HepG2 (cell line): ENCODE results near the gene ARID1A. TPM values are rescaled to one million over a fixed set of nuclear protein-coding genes. Genes with fewer than 3 reads are reported as not detected.

Experiments used
- DDIT3 ChIP-seq: sonication (generic); formaldehyde crosslinking; IDR thresholded peaks from 2 replicates; pipeline ENCODE4 v1.4.0; 2020; ENCODE audit warnings: mild to moderate bottlenecking, missing genetic modification reagents
- DZIP1 ChIP-seq: sonication (generic); formaldehyde crosslinking; IDR thresholded peaks from 2 replicates; pipeline ENCODE4 v1.5.0; 2020; ENCODE audit warnings: mild to moderate bottlenecking, missing genetic modification reagents
- EP300 ChIP-seq, 3 experiments: sonication (generic) in 1 of 3; formaldehyde crosslinking in 1 of 3; IDR thresholded peaks; 2 replicates each; pipeline versions ENCODE4 v1.5.1 to v1.6.1; 2011 to 2020; ENCODE audit warnings: low read depth in 2 of 3, low read length in 2 of 3, borderline replicate concordance in 1 of 3, improper control_type of control experiment in 1 of 3, mild to moderate bottlenecking in 1 of 3, missing genetic modification reagents in 1 of 3, moderate library complexity in 1 of 3
- FOXA3 ChIP-seq: IDR thresholded peaks from 2 replicates; pipeline ENCODE4 v1.6.1; 2016; ENCODE audit warnings: missing genetic modification reagents, missing compliant biosample characterization
- PAWR ChIP-seq: sonication (generic); formaldehyde crosslinking; IDR thresholded peaks from 2 replicates; pipeline ENCODE4 v1.4.0; 2020; ENCODE audit warnings: missing genetic modification reagents, mild to moderate bottlenecking, borderline replicate concordance
- PHF8 ChIP-seq: sonication (generic); formaldehyde crosslinking; IDR thresholded peaks from 2 replicates; pipeline ENCODE4 v1.5.0; 2020; ENCODE audit warnings: missing genetic modification reagents
- RORA ChIP-seq: sonication (generic); formaldehyde crosslinking; IDR thresholded peaks from 2 replicates; pipeline ENCODE4 v1.5.0; 2020; ENCODE audit warnings: mild to moderate bottlenecking, missing genetic modification reagents, moderate library complexity
- ZNF232 ChIP-seq: sonication (generic); formaldehyde crosslinking; IDR thresholded peaks from 2 replicates; pipeline ENCODE4 v1.4.0; 2020; ENCODE audit warnings: missing genetic modification reagents, borderline replicate concordance
- ZNF34 ChIP-seq: sonication (generic); formaldehyde crosslinking; IDR thresholded peaks from 2 replicates; pipeline ENCODE4 v1.4.0; 2020; ENCODE audit warnings: mild to moderate bottlenecking, missing genetic modification reagents, borderline replicate concordance
- ZNF646 ChIP-seq: sonication (generic); formaldehyde crosslinking; IDR thresholded peaks from 2 replicates; pipeline ENCODE4 v1.9.0; 2021; ENCODE audit warnings: mild to moderate bottlenecking, missing genetic modification reagents
- polyA plus RNA-seq, 8 experiments: library from polyadenylated mRNA; depleted of rRNA in 3 of 8; stranded (reverse) in 7 of 8; unstranded in 1 of 8; fragments of >200 nt; fragmentation: Illumina TruSeq in 4 of 8; extraction: Trizol in 4 of 8; gene quantifications; 2 replicates each; pipeline versions ENCODE4 v1.2.1 to v1.2.3, GENCODE V29; 2011 to 2016; ENCODE audit warnings: low read depth in 4 of 8, missing spikeins in 1 of 8, mixed read lengths in 1 of 8; ENCODE audit not compliant: insufficient read depth in 1 of 8
- total RNA-seq, 5 experiments: library from RNA; depleted of rRNA; stranded (reverse); fragments of >200 nt; fragmentation: Illumina TruSeq; extraction: Trizol; gene quantifications; 2 replicates each; pipeline ENCODE4 v1.2.3, GENCODE V29; 2016; ENCODE audit warnings: low read depth in 1 of 5
- TF ChIP-seq, protein P1 (sequence below): sonication (generic); formaldehyde crosslinking; IDR thresholded peaks from 2 replicates; pipeline ENCODE4 v1.4.0; 2020; ENCODE audit warnings: low read depth, missing genetic modification reagents
- TF ChIP-seq, protein P2 (sequence below): sonication (generic); formaldehyde crosslinking; IDR thresholded peaks from 2 replicates; pipeline ENCODE4 v1.9.0; 2021; ENCODE audit warnings: missing genetic modification reagents, mild to moderate bottlenecking, borderline replicate concordance

Gene ARID1A
- total and polyA plus RNA-seq, 2 of the 13 experiments (the other 11 are each of a cell fraction or from before 2014, with no cell fraction given): 11.9 to 15.9 TPM

DNA sequence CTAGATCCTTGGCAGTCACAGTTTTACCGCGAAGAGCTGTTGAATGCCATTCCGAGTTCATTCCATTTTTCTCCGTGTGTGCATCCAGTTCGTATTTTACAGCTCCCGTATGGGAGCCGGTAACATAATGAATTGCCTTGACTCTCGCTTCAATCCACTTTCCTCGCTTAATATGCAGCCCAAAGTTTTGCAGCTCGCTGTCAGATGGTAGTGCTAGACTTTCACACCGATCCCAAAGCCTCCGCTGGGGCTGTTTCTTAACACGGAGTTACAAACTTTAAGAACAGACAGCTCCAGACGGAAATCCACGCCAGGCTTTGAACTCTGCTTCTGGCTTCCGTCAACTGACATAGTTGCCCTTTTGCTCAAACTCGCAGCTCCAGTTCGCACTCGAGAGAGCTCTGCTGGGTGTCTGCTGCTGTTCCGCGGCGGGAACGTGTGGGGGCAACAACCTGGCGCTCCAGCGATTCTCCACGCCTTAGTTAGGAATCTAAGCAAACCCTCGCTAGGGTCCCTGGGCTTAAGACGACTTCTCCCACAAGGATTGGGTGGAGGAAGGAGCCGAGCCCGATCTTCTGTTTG is 3.5 kb upstream of the ARID1A start (continued):
- no peak for TF ChIP-seq DZIP1 (CRISPR knock-in tag)
- peak; percentile 44 for TF ChIP-seq PHF8 (CRISPR knock-in tag)
- TF ChIP-seq ZNF646 (CRISPR knock-in tag): no peak
- no peak for TF ChIP-seq ZNF232 (CRISPR knock-in tag)
- TF ChIP-seq, protein P1, sequence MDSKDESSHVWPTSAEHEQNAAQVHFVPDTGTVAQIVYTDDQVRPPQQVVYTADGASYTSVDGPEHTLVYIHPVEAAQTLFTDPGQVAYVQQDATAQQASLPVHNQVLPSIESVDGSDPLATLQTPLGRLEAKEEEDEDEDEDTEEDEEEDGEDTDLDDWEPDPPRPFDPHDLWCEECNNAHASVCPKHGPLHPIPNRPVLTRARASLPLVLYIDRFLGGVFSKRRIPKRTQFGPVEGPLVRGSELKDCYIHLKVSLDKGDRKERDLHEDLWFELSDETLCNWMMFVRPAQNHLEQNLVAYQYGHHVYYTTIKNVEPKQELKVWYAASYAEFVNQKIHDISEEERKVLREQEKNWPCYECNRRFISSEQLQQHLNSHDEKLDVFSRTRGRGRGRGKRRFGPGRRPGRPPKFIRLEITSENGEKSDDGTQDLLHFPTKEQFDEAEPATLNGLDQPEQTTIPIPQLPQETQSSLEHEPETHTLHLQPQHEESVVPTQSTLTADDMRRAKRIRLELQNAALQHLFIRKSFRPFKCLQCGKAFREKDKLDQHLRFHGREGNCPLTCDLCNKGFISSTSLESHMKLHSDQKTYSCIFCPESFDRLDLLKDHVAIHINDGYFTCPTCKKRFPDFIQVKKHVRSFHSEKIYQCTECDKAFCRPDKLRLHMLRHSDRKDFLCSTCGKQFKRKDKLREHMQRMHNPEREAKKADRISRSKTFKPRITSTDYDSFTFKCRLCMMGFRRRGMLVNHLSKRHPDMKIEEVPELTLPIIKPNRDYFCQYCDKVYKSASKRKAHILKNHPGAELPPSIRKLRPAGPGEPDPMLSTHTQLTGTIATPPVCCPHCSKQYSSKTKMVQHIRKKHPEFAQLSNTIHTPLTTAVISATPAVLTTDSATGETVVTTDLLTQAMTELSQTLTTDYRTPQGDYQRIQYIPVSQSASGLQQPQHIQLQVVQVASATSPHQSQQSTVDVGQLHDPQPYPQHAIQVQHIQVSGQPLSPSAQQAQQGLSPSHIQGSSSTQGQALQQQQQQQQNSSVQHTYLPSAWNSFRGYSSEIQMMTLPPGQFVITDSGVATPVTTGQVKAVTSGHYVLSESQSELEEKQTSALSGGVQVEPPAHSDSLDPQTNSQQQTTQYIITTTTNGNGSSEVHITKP (CRISPR knock-in tag): no peak
- TF ChIP-seq PAWR (CRISPR knock-in tag): no peak
- TF ChIP-seq EP300 (IDR thresholded peaks at IDR 0.05; ENCODE audit: low read depth in 2 of 2, low read length in 2 of 2): no peak
- TF ChIP-seq EP300 (CRISPR knock-in tag; IDR thresholded peaks at IDR 0.05; ENCODE audit: borderline replicate concordance): no peak
- no peak for TF ChIP-seq RORA (CRISPR knock-in tag)
- TF ChIP-seq FOXA3: peak; percentile 35; the same call in 1 of the 2 replicates
- TF ChIP-seq, protein P2, sequence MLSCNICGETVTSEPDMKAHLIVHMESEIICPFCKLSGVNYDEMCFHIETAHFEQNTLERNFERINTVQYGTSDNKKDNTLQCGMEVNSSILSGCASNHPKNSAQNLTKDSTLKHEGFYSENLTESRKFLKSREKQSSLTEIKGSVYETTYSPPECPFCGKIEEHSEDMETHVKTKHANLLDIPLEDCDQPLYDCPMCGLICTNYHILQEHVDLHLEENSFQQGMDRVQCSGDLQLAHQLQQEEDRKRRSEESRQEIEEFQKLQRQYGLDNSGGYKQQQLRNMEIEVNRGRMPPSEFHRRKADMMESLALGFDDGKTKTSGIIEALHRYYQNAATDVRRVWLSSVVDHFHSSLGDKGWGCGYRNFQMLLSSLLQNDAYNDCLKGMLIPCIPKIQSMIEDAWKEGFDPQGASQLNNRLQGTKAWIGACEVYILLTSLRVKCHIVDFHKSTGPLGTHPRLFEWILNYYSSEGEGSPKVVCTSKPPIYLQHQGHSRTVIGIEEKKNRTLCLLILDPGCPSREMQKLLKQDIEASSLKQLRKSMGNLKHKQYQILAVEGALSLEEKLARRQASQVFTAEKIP: no peak
- no peak for TF ChIP-seq DDIT3 (CRISPR knock-in tag)
- TF ChIP-seq ZNF34: no peak; the same call in 1 of the 2 replicates
